ENCODE measurements around the gene PLD1. TPM values are rescaled to one million over a fixed set of nuclear protein-coding genes. Genes with fewer than 3 reads are reported as not detected.

PLD1 gene
- total and polyA plus RNA-seq, 10 donors: 3.0 to 75.2 (median 54.0) TPM

DNA sequence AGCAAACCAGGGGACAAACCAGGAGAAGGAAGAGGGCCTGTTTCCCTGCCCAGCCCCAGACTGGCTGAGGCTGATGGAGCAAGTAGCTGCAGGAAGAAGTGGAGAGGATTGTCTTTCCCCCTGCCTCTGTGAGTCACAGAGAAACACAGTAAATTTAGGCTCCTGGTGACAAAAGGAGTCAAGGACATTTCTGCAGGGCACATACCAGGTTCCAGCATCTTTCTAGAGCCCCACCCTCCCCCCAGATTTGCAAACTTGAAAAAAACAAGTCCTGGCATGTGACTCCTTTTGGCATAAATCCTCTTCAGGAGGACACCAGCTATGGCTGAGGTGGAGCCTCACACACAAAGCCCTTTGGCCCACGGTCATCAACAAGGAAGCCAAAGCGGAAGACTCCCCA is 17.8 kb downstream of the PLD1 start:
- no peak for TF ChIP-seq POLR2A (IDR thresholded peaks at IDR 0.05)
- TF ChIP-seq POLR2AphosphoS5 (IDR thresholded peaks at IDR 0.05): no peak
- TF ChIP-seq, protein P1, sequence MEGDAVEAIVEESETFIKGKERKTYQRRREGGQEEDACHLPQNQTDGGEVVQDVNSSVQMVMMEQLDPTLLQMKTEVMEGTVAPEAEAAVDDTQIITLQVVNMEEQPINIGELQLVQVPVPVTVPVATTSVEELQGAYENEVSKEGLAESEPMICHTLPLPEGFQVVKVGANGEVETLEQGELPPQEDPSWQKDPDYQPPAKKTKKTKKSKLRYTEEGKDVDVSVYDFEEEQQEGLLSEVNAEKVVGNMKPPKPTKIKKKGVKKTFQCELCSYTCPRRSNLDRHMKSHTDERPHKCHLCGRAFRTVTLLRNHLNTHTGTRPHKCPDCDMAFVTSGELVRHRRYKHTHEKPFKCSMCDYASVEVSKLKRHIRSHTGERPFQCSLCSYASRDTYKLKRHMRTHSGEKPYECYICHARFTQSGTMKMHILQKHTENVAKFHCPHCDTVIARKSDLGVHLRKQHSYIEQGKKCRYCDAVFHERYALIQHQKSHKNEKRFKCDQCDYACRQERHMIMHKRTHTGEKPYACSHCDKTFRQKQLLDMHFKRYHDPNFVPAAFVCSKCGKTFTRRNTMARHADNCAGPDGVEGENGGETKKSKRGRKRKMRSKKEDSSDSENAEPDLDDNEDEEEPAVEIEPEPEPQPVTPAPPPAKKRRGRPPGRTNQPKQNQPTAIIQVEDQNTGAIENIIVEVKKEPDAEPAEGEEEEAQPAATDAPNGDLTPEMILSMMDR (IDR thresholded peaks at IDR 0.05 in 8 of 11, conservative IDR thresholded peaks at IDR 0.05 in 3 of 11): no peak
- no peaks in the 10 kb centered on the region for H3K9me3 ChIP-seq
- H3K27ac ChIP-seq: peak overlapping the region in 7 of 8 donors; percentile 63 to 79 (median 72)
- H3K4me3 ChIP-seq: no peak overlapping the region
- no peak for DNase-seq
- peaks cover 0 to 6% (median 0%) of the 10 kb centered on the region in 6 donors for H3K36me3 ChIP-seq
- H3K4me1 ChIP-seq: peaks cover 2 to 46% (median 14%) of the 10 kb centered on the region in 6 donors
- WGBS, 5 donors: 58 to 87% (median 67%) methylated on average over 2 of the region's 2 CpGs
- no peaks in the 10 kb centered on the region for H3K27me3 ChIP-seq (replicated peaks in 1 of 7)
- intact Hi-C loops (cut with DNase I; ENCODE audit: low total_unique reads): no loop called here

GRCh38 chr3:171791692-171792076 is 18.6 kb downstream of the PLD1 start:
- 57 to 66% (median 60%) methylated on average over 5 of the region's 5 CpGs for WGBS, 5 donors
- no peaks in the 10 kb centered on the region for H3K9me3 ChIP-seq
- H3K27ac ChIP-seq: peak overlapping the region in 7 of 8 donors; percentile 63 to 79 (median 72)
- no peaks in the 10 kb centered on the region for H3K27me3 ChIP-seq (replicated peaks in 1 of 7)
- H3K4me3 ChIP-seq: no peak overlapping the region
- H3K4me1 ChIP-seq: peaks cover 2 to 43% (median 12%) of the 10 kb centered on the region in 6 donors
- DNase-seq: no peak
- intact Hi-C loops (cut with DNase I; ENCODE audit: low total_unique reads): no loop called here
- H3K36me3 ChIP-seq: peaks cover 0 to 6% (median 0%) of the 10 kb centered on the region in 6 donors
- TF ChIP-seq POLR2A (IDR thresholded peaks at IDR 0.05) (no peak), POLR2AphosphoS5 (IDR thresholded peaks at IDR 0.05) (peak in 1 of 3 donors; percentile 60)
- TF ChIP-seq, protein P1 (IDR thresholded peaks at IDR 0.05 in 8 of 11, conservative IDR thresholded peaks at IDR 0.05 in 3 of 11): no peak

- TF ChIP-seq, protein P1 (IDR thresholded peaks at IDR 0.05 in 8 of 11, conservative IDR thresholded peaks at IDR 0.05 in 3 of 11): no peak
- no peak for TF ChIP-seq POLR2A (IDR thresholded peaks at IDR 0.05)
- no peak for TF ChIP-seq POLR2AphosphoS5 (IDR thresholded peaks at IDR 0.05)
- intact Hi-C loops (cut with DNase I; ENCODE audit: low total_unique reads): no loop called here
- peak overlapping the region in 7 of 8 donors; percentile 35 to 79 (median 72) for H3K27ac ChIP-seq
These were observed 19.2 kb downstream of the PLD1 start for GRCh38 chr3:171790898-171791691.

GRCh38 chr3:171790574-171790897 is 19.7 kb downstream of the PLD1 start:
- DNase-seq: no peak
- Histone ChIP-seq H3K4me1 (peaks cover 2 to 43% (median 12%) of the 10 kb centered on the region in 6 donors), H3K27ac (peak overlapping the region in 6 of 8 donors; percentile 35 to 79 (median 73)), H3K36me3 (peaks cover 0 to 6% (median 0%) of the 10 kb centered on the region in 6 donors), H3K9me3 (no peaks in the 10 kb centered on the region), H3K4me3 (no peak overlapping the region), H3K27me3 (replicated peaks in 1 of 7) (no peaks in the 10 kb centered on the region)
- intact Hi-C loops (cut with DNase I; ENCODE audit: low total_unique reads): no loop called here
- TF ChIP-seq, protein P1 (IDR thresholded peaks at IDR 0.05 in 8 of 11, conservative IDR thresholded peaks at IDR 0.05 in 3 of 11): no peak
- TF ChIP-seq POLR2AphosphoS5 (IDR thresholded peaks at IDR 0.05) (no peak), POLR2A (IDR thresholded peaks at IDR 0.05) (no peak)
- 70 to 92% (median 78%) methylated on average over 2 of the region's 2 CpGs for WGBS, 5 donors

More at GRCh38 chr3:171790898-171791691, 19.2 kb downstream of the PLD1 start:
- DNase-seq: no peak
- H3K36me3 ChIP-seq: peaks cover 0 to 6% (median 0%) of the 10 kb centered on the region in 6 donors
- no peak overlapping the region for H3K4me3 ChIP-seq
- H3K4me1 ChIP-seq: peaks cover 2 to 43% (median 12%) of the 10 kb centered on the region in 6 donors
- H3K27me3 ChIP-seq (replicated peaks in 1 of 7): no peaks in the 10 kb centered on the region
- H3K9me3 ChIP-seq: no peaks in the 10 kb centered on the region
- WGBS, 5 donors: 61 to 90% (median 70%) methylated on average over 5 of the region's 5 CpGs
